ENCODE data around the gene FOXM1. TPM values are rescaled to one million over a fixed set of nuclear protein-coding genes. Genes with fewer than 3 reads are reported as not detected.

FOXM1 gene
- total RNA-seq, 1 donor from 2014 or later, result 12.7 TPM

GRCh38 chr12:2844786-2845185 lies 32.2 kb downstream of the FOXM1 start:
- no peak for DNase-seq
- H3K27me3 Mint-ChIP-seq (ENCODE audit: unreplicated experiment), result peaks cover 2% of the 10 kb centered on the region
- TF ChIP-seq, protein P1, sequence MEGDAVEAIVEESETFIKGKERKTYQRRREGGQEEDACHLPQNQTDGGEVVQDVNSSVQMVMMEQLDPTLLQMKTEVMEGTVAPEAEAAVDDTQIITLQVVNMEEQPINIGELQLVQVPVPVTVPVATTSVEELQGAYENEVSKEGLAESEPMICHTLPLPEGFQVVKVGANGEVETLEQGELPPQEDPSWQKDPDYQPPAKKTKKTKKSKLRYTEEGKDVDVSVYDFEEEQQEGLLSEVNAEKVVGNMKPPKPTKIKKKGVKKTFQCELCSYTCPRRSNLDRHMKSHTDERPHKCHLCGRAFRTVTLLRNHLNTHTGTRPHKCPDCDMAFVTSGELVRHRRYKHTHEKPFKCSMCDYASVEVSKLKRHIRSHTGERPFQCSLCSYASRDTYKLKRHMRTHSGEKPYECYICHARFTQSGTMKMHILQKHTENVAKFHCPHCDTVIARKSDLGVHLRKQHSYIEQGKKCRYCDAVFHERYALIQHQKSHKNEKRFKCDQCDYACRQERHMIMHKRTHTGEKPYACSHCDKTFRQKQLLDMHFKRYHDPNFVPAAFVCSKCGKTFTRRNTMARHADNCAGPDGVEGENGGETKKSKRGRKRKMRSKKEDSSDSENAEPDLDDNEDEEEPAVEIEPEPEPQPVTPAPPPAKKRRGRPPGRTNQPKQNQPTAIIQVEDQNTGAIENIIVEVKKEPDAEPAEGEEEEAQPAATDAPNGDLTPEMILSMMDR (IDR thresholded peaks at IDR 0.05; ENCODE audit: partially characterized antibody, unreplicated experiment), result no peak
- no peaks in the 10 kb centered on the region for H3K9me3 Mint-ChIP-seq (ENCODE audit: unreplicated experiment)
- H3K27ac Mint-ChIP-seq (ENCODE audit: unreplicated experiment), result no peak overlapping the region
- no peak overlapping the region for H3K4me3 Mint-ChIP-seq (ENCODE audit: unreplicated experiment)
- H3K4me1 Mint-ChIP-seq (ENCODE audit: low read depth, unreplicated experiment), result peaks cover 4% of the 10 kb centered on the region
- no peaks in the 10 kb centered on the region for H3K36me3 Mint-ChIP-seq (ENCODE audit: unreplicated experiment)

DNA sequence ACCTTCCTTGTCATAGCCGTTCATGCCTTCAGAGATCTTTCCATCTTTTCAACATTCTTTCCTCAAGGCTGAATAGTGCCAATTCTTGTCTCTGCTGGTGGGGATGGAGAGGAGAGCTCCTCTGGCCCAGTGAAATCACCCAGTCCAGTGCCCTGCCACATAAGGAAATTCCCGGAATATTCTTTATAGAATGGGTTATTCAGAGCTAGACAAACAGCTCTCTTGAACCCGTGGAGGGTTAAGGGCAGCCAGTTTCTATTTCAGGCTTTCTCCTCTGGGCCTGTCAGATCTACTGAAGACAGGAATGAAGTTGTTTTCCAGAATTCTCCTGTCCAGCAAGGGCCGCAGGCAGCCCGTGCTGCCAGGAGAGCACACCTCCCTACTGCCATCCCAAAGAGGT lies 34.0 kb downstream of the FOXM1 start:
- H3K9me3 Mint-ChIP-seq (ENCODE audit: unreplicated experiment), result no peaks in the 10 kb centered on the region
- H3K36me3 Mint-ChIP-seq (ENCODE audit: unreplicated experiment), result no peaks in the 10 kb centered on the region
- H3K27ac Mint-ChIP-seq (ENCODE audit: unreplicated experiment), result no peak overlapping the region
- no peak for DNase-seq
- TF ChIP-seq, protein P1 (IDR thresholded peaks at IDR 0.05; ENCODE audit: partially characterized antibody, unreplicated experiment), result no peak
- H3K4me3 Mint-ChIP-seq (ENCODE audit: unreplicated experiment), result no peak overlapping the region
- no peaks in the 10 kb centered on the region for H3K4me1 Mint-ChIP-seq (ENCODE audit: low read depth, unreplicated experiment)
- H3K27me3 Mint-ChIP-seq (ENCODE audit: unreplicated experiment), result no peaks in the 10 kb centered on the region

GRCh38 chr12:2841056-2841650 lies 35.8 kb downstream of the FOXM1 start:
- H3K27me3 Mint-ChIP-seq (ENCODE audit: unreplicated experiment), result no peaks in the 10 kb centered on the region
- no peaks in the 10 kb centered on the region for H3K4me1 Mint-ChIP-seq (ENCODE audit: low read depth, unreplicated experiment)
- TF ChIP-seq, protein P1 (IDR thresholded peaks at IDR 0.05; ENCODE audit: partially characterized antibody, unreplicated experiment), result no peak
- no peak for DNase-seq
- no peak overlapping the region for H3K4me3 Mint-ChIP-seq (ENCODE audit: unreplicated experiment)
- H3K36me3 Mint-ChIP-seq (ENCODE audit: unreplicated experiment), result no peaks in the 10 kb centered on the region
- no peak overlapping the region for H3K27ac Mint-ChIP-seq (ENCODE audit: unreplicated experiment)
- no peaks in the 10 kb centered on the region for H3K9me3 Mint-ChIP-seq (ENCODE audit: unreplicated experiment)

DNA sequence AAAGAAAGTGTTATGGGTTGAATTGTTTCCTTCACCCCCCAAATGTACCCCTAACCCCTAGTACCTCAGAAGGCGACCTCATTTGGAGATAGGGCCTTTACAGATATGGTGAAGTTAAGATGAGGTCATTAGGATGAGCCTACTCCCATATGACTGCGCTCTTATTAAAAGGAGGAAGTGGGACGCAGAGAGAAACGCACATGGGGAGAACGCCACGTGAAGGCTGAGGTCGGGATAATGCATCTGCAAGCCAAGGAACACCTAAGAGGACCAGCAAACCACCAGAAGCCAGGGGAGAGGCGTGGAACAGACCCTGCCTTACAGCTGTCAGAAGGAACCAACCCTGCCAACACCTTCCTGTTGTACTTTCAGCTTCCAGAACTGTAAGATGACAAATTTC lies 40.4 kb downstream of the FOXM1 start:
- peaks cover under 1% of the 10 kb centered on the region for H3K27me3 Mint-ChIP-seq (ENCODE audit: unreplicated experiment)

More for the DNA sequence above, 40.4 kb downstream of the FOXM1 start:
- H3K9me3 Mint-ChIP-seq (ENCODE audit: unreplicated experiment), result peaks cover 2% of the 10 kb centered on the region
- peaks cover 2% of the 10 kb centered on the region for H3K4me1 Mint-ChIP-seq (ENCODE audit: low read depth, unreplicated experiment)
- H3K27ac Mint-ChIP-seq (ENCODE audit: unreplicated experiment), result no peak overlapping the region
- no peak for DNase-seq
- TF ChIP-seq, protein P1 (IDR thresholded peaks at IDR 0.05; ENCODE audit: partially characterized antibody, unreplicated experiment), result no peak
- peaks cover 4% of the 10 kb centered on the region for H3K36me3 Mint-ChIP-seq (ENCODE audit: unreplicated experiment)
- no peak overlapping the region for H3K4me3 Mint-ChIP-seq (ENCODE audit: unreplicated experiment)
